GM21786 (cell line): ENCODE measurements around the gene CKMT1B.
"Not testable (repeated sequence)": the region's sequence is repeated elsewhere in the genome, so short reads cannot be mapped to it uniquely, and the experiment has no call there.

Experiments used
- ATAC-seq: cut with Tn5 transposase; IDR thresholded peaks from one replicate; pipeline ENCODE4 v1.9.1; 2021; ENCODE audit not compliant: unreplicated experiment

CKMT1B gene

DNA sequence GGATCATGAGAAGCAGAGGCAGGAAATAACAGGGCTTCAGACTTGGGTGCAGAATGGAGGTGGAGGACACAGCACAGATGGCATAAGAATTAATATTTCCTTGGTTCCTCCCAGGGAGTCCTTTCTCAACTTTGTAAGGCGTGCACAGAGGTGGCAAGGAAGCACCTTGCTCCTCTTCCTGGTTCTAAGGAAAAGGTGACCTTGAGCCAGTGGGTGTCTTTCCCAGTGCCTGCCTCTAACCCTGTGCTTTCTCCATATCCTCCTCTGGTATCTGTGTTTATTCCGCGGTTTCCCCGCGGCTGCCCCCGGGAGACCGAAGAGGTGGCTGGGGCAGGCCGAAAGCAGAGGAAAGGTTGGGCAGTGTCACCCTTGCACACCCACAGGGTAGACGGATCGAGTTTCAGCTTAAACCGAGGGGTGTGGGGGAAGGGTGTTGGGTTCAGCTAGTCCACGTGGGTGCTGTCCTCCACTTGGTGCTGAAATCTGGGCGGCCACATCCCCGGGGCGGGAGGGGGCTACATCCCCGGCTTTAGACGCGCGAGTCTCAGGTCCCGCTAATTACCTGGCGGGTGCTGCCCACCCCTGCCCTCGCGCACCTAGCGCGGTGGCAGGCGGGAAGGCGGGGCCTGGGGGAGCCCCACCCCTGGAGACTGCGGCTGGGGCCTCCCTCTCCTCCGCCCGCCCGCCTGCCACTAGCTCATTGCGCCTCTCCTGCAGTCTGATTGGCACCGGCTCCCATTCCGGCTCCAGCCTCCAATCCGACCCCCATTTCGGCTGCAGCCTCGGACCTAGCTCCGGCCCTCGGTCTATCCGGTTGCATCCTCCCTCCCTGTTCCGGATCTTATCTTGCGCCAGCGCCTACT, at the start of gene CKMT1B:
Gene CKMT1B (plus strand): TSS at position 700 of the 863 bp plus-strand sequence. CDS start 192 bp downstream, outside the sequence.
- not testable (repeated sequence) for ATAC-seq

DNA sequence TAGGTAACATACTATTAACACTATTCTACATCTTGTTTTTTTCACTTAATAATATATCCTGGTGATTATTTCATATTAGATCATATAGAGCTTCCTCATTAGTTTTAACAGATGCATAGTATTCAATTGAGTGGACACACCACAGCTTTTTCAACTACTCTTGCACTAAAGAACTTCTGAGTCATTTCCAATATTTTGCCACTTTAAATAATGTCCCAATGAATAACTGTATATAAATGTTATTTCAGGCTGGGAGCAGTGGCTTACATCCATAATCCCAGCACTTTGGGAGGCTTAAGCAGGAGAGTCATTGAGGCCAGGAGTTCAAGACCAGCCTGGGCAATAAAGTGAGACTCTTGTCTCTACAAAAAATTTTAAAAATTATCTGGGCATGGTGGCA, 49.6 kb upstream of the CKMT1B start:
- ATAC-seq = no peak

DNA sequence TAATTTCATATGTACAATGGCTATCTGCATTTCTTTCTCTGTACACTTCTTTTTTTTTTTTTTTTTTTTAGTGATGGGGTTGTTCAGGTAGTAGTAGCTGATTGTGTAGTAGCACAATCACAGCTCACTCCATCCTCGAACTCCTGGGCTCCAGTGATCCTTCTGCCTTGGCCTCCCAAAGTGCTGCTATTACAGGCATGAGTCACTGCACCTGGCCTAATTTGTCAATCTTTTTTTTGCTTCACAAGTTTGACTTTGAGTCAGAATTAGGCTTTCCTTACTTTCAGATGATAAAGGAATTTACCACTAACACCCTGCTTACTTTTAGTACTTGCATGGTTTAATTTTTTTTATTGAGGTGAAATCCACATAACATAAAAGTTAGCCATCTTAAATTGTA, 48.4 kb upstream of the CKMT1B start:
- ATAC-seq = no peak

DNA sequence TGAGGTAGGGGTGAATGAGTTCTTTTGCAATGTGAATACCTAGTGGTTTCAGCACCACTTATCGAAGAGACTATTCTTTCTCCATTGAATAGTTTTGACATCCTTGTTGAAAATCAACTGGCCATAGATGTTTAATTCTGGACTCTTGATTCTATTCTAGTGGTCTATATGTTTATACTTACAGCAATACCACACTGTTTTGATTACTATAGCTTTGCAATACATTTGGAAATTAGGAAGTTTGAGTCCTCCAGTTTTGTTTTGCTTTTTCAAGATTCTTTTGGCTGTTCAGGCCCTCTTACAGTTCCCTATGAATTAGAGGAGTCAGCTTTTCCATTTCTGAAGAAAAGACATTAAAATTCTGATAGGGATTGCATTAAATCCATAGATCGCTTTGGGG, 46.3 kb upstream of the CKMT1B start:
- no peak for ATAC-seq

GRCh38 chr15:43550527-43551363, 43.1 kb upstream of the CKMT1B start:
- no peak for ATAC-seq

GRCh38 chr15:43552256-43552655, 41.6 kb upstream of the CKMT1B start:
- no peak for ATAC-seq

- ATAC-seq = no peak
These were observed 40.8 kb upstream of the CKMT1B start for GRCh38 chr15:43552986-43553385.

- not testable (repeated sequence) for ATAC-seq
These were observed 31.1 kb upstream of the CKMT1B start for GRCh38 chr15:43562753-43563152.

- not testable (repeated sequence) for ATAC-seq
These were observed 30.0 kb upstream of the CKMT1B start for GRCh38 chr15:43563793-43564192.

DNA sequence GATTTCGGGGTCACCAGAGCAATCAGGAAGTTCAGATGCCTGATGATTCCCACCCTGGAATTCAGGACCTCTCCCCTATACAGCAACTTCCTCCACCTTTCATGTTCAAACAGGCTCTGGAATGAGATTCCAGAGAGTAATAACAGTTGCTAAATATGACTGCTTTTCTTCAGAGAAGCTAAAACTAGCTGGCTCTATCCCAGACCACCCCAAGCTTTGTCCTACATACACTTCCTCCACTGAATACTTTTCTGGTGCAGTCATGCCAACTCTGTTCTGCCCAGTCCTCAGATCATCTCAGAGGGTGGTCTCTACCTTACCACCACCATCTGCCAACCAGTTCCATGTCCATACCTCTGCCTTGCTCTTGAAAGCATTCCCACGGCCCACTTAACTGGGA, 27.2 kb upstream of the CKMT1B start:
- not testable (repeated sequence) for ATAC-seq

DNA sequence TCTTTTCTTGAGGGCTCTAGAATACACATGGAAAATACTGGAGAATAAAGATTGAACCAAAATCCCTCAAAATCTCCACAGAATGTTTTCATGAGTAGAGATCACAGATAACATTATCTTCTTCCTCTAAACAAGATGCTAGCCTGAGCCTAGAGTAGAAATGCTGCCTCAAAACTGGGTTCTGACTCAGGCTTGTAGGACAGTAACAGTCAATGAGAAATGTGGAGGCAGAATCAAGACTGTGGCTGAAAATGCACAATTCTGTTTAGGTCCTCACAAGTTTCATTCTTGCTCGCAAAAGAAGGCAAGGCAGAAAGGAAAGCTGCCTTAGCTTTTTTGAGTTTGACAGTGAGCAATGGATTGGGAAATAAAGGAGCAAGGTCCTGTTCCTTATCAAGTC, 19.2 kb upstream of the CKMT1B start:
- not testable (repeated sequence) for ATAC-seq

GRCh38 chr15:43589778-43590466, 3.9 kb upstream of the CKMT1B start, which contains the start of gene PPIP5K1:
TSS of gene PPIP5K1 (minus strand) at chr15:43590208. CDS start at chr15:43584504, 5,704 bp downstream.
- peak; percentile 96 for ATAC-seq

DNA sequence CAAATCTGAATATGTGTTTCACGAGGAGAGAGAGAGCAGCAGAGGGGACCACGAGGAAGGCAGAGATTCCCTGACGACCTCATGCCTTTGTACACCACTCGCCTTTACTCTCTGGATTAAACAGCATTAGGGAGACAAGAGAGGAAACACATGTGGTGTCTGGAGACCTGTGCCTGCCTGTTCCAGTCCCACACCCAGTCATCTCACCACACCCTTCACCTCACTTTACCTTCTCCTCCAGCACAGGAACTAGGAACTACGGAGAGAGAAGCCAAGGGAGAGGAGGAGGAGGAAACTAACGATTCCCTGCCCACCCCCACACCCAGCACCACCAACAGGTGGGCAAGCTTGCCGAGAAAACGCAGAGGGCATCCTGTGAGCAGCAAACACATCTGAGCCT, 986 bp upstream of the CKMT1B start:
- ATAC-seq = not testable (repeated sequence)

DNA sequence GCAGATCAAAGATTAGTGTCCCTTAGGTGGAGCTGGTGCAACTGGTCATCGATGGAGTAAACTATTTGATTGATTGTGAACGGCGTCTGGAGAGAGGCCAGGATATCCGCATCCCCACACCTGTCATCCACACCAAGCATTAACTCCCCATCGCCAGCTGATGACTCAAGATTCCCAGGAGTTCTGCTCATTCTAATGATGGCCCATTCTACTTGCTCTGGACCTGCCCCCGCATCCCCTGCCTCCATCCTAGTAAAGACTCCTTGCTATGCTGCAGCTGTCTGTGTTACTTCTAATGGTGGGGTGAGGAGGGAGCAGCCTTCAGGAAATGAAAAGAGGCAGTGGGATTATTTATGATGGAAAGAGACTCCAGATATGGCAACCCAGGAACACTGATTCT, 5.3 kb downstream of the CKMT1B start:
- not testable (repeated sequence) for ATAC-seq

GRCh38 chr15:43600200-43600599, 6.4 kb downstream of the CKMT1B start:
- ATAC-seq = not testable (repeated sequence)

GRCh38 chr15:43602233-43602632, 8.4 kb downstream of the CKMT1B start:
- ATAC-seq = not testable (repeated sequence)

GRCh38 chr15:43617750-43618149, 23.9 kb downstream of the CKMT1B start:
- ATAC-seq = not testable (repeated sequence)

GRCh38 chr15:43618700-43619099, 24.9 kb downstream of the CKMT1B start, which contains the start of gene STRC:
TSS of gene STRC (minus strand) at chr15:43618800. CDS start at chr15:43618722, 78 bp downstream.
- not testable (repeated sequence) for ATAC-seq

GRCh38 chr15:43622068-43622799, 28.4 kb downstream of the CKMT1B start:
- ATAC-seq = not testable (repeated sequence)

DNA sequence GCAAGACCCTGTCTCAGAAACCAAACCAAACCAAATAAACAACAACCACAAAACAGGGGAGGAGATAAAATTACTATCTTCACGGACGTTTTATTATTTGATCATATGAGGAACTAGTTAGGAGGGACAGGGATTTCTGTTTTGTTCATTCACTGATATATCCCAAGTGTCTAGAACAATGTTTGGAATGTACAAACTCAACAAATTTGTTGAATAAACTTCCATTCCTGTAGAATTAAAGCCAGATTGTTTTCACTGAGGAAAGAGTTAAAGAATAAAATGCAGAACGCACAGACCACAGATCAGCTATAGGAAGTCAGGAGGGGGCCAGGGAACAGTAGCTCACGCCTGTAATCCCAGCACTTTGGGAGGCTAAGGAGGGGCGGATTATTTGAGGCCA, 31.3 kb downstream of the CKMT1B start:
- no peak for ATAC-seq
